Measurements from ENCODE around the gene NR1I2.

NR1I2 gene

GRCh38 chr3:119779731-119780383, 2.0 kb upstream of the NR1I2 start:
- no peak for DNase-seq (ENCODE audit: low read depth, low spot score)

DNA sequence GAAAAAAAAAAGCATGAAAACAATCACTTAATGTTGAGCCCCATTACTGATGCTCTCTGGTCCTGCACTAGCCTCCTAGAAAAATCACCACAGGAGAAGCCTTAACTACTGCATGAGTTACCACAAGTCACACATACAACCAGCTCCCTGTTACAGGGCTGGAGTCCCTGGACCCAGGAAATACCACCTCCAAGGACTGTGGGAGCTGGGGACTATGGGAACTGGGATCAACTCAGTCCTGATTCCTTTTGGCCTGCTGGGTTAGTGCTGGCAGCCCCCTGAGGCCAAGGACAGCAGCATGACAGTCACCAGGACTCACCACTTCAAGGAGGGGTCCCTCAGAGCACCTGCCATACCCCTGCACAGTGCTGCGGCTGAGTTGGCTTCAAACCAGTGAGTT, 559 bp downstream of the NR1I2 start:
- no peak for DNase-seq (ENCODE audit: low read depth, low spot score)

DNA sequence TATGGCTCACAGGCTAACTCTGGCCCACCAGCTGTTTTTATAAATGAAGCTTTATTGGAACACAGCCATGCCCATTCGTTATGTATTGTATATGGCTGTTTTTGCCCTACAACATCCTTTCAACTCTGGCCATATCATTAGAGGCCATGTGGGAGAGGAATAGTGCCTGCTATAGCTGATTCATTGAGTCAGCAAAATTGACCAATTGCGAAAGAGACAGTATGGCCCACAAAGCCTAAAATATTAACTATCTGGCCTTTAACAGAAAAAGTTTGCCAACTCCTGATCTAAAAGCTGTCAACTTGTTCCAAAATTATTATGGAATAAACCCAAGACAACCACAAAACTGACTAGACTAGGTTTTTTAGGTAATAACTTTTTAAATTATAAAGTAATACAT, 1.4 kb downstream of the NR1I2 start:
- no peak for DNase-seq (ENCODE audit: low read depth, low spot score)

DNA sequence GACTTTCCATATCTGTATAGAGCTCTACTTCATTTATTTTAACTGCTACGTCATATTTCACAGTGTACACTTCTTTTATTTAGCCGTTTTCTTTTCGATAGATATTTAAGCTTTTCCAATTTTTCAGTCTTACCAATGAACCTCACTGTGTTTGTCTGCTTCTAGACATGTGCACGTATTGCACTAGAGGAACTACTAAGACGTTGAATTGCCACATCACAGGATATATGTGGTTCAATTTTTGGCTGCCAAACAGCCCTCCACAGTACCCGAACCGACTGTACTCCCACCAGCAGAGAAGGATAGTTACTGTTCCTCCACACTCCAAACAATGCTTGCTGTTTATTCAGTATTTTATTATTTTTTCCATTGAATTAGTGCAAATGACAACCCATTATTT, 2.0 kb downstream of the NR1I2 start:
- no peak for DNase-seq (ENCODE audit: low read depth, low spot score)

DNA sequence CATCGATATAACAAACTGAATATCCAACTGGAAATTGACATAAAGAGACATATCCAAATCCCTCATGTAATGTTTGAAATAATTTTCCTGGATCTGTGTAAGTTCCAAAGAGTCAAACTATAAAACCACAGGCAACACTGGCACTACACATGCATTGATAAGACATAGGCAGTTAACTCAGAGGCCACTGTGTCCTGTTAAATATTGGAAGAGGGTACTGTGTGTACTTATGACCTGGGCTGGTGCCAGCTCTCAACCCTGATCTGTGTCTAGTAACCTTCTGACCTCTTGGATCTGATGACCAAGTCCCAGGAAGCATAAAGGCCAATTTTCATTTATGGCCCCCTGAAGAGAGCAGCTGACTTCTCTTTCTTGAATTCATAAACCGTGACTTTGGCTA, 4.5 kb downstream of the NR1I2 start:
- no peak for DNase-seq (ENCODE audit: low read depth, low spot score)

- DNase-seq (ENCODE audit: low read depth, low spot score), result no peak
Observed at GRCh38 chr3:119790369-119790768, 8.5 kb downstream of the NR1I2 start.

DNA sequence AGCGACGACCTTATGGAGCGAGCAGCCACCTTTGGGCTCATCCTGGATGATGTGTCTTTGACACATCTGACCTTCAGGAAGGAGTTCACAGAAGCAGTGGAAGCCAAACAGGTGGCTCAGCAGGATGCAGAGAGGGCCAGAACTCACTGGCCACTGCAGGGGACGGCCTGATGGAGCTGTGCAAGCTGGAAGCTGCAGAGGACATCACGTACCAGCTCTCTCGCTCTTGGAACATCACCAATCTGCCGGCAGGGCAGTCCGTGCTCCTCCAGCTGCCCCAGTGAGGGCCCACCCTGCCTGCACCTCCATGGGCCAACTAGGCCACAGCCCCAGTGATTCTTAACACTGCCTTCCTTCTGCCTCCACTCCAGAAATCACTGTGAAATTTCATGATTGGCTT, 10.4 kb downstream of the NR1I2 start:
- DNase-seq (ENCODE audit: low read depth, low spot score), result no peak

- no peak for DNase-seq (ENCODE audit: low read depth, low spot score)
Observed at GRCh38 chr3:119794401-119794800, 12.5 kb downstream of the NR1I2 start.

DNA sequence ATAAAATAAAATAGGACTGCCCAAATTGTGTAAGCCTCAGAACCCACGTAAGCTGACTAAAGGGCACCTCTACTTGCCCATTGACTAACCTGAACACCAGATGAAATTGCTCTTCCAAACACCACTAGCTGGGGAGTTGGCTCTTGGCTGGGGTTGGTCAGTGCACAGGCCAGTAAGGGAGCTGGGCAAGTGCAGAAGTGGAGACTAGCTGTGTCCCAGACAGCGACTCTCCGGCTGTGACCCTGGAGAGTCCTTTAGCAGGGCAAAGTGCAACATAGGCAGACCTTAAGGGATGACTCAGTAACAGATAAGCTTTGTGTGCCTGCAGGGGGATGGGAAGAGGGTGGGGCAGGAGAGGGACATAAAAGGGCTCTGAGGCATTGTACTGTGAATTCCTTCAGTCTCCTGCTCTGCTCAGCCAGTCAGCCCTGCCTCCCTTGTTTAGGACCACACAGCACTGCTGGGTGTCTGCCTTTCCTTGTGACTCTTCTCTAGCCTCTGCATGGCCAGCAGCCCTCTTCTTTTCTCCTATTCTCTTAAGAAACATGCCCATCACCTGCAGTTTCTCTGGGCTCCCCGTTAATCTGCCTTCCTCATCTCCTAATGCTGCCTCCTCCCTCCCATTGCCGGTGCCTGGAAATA, 13.2 kb downstream of the NR1I2 start:
- DNase-seq (ENCODE audit: low read depth, low spot score), result no peak

DNA sequence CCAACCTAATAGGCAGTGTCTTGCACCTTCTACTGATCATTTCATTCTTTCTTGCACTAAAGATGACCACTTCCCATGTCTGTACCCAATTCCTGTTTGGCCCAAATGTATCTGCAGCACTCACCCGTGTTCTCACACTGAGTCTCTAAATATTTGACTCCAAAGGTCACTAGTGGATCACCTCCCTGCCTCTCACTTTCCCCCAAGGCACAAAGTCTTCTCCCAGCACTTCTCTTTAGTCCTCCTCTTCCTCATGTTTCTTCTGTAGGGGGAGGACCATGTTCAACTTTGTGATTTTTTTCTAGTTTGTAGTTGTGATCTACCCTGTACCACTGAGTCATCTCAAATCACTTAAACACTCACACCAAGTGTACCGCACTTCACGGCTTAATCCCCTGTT, 13.9 kb downstream of the NR1I2 start:
- DNase-seq (ENCODE audit: low read depth, low spot score), result no peak

DNA sequence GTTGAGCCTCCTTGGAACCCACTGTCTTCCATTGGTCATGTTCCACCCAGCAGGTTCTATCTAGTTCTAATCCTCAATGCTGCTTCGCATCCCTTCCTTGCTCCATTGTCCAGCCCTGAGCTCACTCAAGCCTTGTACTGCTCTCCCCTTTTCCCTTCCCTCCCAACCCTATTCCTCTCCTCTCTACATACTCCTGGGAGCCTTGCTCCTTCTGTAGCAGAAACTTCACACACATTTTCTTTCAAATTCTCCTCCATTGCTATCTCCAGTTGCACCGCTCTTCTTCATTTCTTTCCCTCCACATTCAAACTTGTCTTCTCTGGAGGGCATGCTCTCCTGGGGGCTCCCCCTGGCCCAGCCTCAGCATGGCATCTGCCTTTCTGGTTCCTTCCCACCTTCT, 14.5 kb downstream of the NR1I2 start:
- DNase-seq (ENCODE audit: low read depth, low spot score), result no peak

GRCh38 chr3:119796785-119797184, 14.9 kb downstream of the NR1I2 start:
- no peak for DNase-seq (ENCODE audit: low read depth, low spot score)

DNA sequence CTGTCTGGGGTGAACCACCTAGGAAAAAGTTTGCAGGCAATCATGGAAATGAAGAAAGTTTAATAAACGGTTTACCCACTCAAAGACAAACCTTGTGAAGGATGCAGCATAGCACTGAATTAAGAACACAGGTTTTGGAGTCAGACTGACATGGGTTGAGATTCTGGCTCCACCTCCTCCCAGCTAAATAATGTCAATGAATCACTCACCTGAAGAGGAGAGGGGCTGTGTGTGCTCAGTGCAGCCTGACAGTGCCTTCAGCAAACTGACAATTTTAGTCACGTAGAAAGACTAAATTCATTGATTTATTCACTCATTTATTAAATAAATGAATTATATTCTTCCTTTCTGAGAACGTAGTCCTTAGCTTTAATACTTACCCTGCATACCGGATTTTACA, 18.9 kb downstream of the NR1I2 start:
- no peak for DNase-seq (ENCODE audit: low read depth, low spot score)

GRCh38 chr3:119808244-119808643, 26.3 kb downstream of the NR1I2 start:
- DNase-seq (ENCODE audit: low read depth, low spot score), result no peak

DNA sequence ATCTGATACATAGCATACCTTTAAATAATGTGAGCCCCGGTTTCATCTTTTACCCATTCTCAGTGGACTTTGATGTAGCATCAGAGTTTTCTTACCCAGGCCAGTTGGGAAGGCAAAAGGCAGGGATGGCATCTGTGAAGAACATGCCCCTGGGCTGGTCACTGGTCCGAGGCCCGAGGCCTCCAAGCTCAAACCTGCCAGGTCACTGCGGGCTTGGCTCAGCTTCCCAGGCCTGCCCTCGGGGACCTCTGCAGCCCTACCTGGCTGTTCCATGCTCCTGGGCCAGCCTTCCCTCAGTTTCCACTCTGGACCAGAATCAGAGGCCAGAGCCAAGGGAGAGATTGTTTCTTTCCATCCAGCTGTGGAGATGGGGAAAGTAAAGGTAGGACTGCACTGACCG, 26.9 kb downstream of the NR1I2 start:
- DNase-seq (ENCODE audit: low read depth, low spot score), result no peak

- DNase-seq (ENCODE audit: low read depth, low spot score), result no peak
Observed at GRCh38 chr3:119809249-119810017, 27.5 kb downstream of the NR1I2 start.

DNA sequence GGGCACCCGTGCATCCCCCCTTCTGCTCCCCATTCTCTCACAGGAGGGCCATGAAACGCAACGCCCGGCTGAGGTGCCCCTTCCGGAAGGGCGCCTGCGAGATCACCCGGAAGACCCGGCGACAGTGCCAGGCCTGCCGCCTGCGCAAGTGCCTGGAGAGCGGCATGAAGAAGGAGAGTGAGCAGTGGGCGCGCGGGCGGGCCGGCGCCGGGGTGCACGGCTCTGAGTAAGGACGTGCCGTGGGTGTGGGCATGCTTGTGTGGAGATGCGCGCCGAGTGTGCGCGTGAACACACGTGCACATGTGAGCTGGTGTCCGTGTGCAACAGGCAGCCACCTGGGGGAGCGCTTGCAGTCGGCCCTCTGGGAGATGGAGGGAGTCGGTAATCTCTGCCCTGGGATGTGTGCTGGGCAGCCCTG, 28.1 kb downstream of the NR1I2 start:
- DNase-seq (ENCODE audit: low read depth, low spot score), result peak; percentile 18

DNA sequence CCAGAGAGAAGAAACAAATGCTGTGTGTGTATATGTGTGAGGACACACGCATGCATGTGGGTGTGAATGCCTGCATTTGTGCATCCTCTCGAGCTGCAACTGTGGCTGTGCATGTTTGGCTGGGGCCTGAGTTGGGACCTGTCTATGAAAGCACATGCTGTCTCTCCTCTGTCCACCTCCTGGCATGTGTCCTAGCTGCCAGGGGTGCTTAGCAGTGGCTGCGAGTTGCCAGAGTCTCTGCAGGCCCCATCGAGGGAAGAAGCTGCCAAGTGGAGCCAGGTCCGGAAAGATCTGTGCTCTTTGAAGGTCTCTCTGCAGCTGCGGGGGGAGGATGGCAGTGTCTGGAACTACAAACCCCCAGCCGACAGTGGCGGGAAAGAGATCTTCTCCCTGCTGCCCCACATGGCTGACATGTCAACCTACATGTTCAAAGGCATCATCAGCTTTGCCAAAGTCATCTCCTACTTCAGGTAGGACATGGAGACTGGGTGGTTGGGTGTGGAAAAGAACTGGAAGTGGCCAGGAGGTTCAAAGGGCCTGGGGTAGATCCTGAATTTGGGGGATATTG, 30.7 kb downstream of the NR1I2 start:
- DNase-seq (ENCODE audit: low read depth, low spot score), result no peak

- DNase-seq (ENCODE audit: low read depth, low spot score), result no peak
Observed at GRCh38 chr3:119815716-119816115, 33.8 kb downstream of the NR1I2 start.

DNA sequence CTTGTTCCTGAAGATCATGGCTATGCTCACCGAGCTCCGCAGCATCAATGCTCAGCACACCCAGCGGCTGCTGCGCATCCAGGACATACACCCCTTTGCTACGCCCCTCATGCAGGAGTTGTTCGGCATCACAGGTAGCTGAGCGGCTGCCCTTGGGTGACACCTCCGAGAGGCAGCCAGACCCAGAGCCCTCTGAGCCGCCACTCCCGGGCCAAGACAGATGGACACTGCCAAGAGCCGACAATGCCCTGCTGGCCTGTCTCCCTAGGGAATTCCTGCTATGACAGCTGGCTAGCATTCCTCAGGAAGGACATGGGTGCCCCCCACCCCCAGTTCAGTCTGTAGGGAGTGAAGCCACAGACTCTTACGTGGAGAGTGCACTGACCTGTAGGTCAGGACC, 35.2 kb downstream of the NR1I2 start:
- DNase-seq (ENCODE audit: low read depth, low spot score), result no peak

DNA sequence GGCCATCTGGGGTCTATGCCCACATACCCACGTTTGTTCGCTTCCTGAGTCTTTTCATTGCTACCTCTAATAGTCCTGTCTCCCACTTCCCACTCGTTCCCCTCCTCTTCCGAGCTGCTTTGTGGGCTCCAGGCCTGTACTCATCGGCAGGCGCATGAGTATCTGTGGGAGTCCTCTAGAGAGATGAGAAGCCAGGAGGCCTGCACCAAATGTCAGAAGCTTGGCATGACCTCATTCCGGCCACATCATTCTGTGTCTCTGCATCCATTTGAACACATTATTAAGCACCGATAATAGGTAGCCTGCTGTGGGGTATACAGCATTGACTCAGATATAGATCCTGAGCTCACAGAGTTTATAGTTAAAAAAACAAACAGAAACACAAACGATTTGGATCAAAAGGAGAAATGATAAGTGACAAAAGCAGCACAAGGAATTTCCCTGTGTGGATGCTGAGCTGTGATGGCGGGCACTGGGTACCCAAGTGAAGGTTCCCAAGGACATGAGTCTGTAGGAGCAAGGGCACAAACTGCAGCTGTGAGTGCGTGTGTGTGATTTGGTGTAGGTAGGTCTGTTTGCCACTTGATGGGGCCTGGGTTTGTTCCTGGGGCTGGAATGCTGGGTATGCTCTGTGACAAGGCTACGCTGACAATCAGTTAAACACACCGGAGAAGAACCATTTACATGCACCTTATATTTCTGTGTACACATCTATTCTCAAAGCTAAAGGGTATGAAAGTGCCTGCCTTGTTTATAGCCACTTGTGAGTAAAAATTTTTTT, 35.9 kb downstream of the NR1I2 start:
- DNase-seq (ENCODE audit: low read depth, low spot score), result no peak

- no peak for DNase-seq (ENCODE audit: low read depth, low spot score)
Observed at GRCh38 chr3:119818937-119819336, 37.0 kb downstream of the NR1I2 start.
